Vagina (tissue), 2 donors: Measurements from ENCODE around the gene RNF141. TPM values are rescaled to one million over a fixed set of nuclear protein-coding genes. Genes with fewer than 3 reads are reported as not detected.

Source experiments
- DNase-seq, 2 donors: peaks; one replicate each; pipeline ENCODE4 v3.0.0-alpha.2; 2017; ENCODE audit errors: extremely low spot score in 2 of 2
- H3K27ac ChIP-seq: fragments of 200-600 bp; sonication (generic); one replicate; pipeline ENCODE4 v1.5.1; 2019
- H3K27me3 ChIP-seq: fragments of 200-600 bp; sonication (generic); one replicate; pipeline ENCODE4 v1.5.1; 2019
- H3K36me3 ChIP-seq, 2 donors: fragments of 200-600 bp; sonication (generic); one replicate each; pipeline ENCODE4 v1.5.1; 2017 to 2019
- H3K4me1 ChIP-seq: fragments of 200-600 bp; sonication (generic); one replicate; pipeline ENCODE4 v1.5.1; 2019
- H3K4me3 ChIP-seq, 2 donors: fragments of 200-600 bp; sonication (generic); 1 replicate in 1 of 2; 2 replicates in 1 of 2; pipeline ENCODE4 v1.5.1; 2016 to 2019
- H3K9me3 ChIP-seq: fragments of 200-600 bp; sonication (generic); one replicate; pipeline ENCODE4 v1.5.1; 2019
- CTCF ChIP-seq, 3 experiments: fragments of 450-650 bp in 2 of 3; fragments of 200-600 bp in 1 of 3; sonication (generic) in 1 of 3; IDR thresholded peaks; one replicate each; pipeline ENCODE4 v1.5.1; 2017 to 2019; ENCODE audit warnings: antibody characterized with exemption in 3 of 3, mild to moderate bottlenecking in 2 of 3, moderate library complexity in 2 of 3
- POLR2A ChIP-seq, 2 donors: fragments of 450-650 bp; IDR thresholded peaks; one replicate each; pipeline ENCODE4 v1.6.1; 2017; ENCODE audit warnings: antibody characterized with exemption in 2 of 2, mild to moderate bottlenecking in 2 of 2, moderate library complexity in 2 of 2
- POLR2AphosphoS5 ChIP-seq, 2 donors: sonication (generic); formaldehyde crosslinking; IDR thresholded peaks; one replicate each; pipeline ENCODE4 v1.9.0; 2017; ENCODE audit warnings: antibody characterized with exemption in 2 of 2, mild to moderate bottlenecking in 2 of 2, low read depth in 1 of 2; ENCODE audit not compliant: insufficient read depth in 1 of 2
- intact Hi-C: fragments of 100-400 bp; cut with DNase I; formaldehyde crosslinking; loops from one replicate; pipeline ENCODE4 v1.15.1; 2023
- total RNA-seq: library from RNA; depleted of rRNA; stranded (reverse); fragments of >200 nt; gene quantifications from one replicate; pipeline ENCODE4 v1.2.3, GENCODE V29; 2016

The RNF141 gene
- total RNA-seq, 1 donor from 2014 or later = 19.2 TPM

- TF ChIP-seq POLR2A (IDR thresholded peaks at IDR 0.05) (no peak), POLR2AphosphoS5 (IDR thresholded peaks at IDR 0.05; ENCODE audit: insufficient read depth in 1 of 2, low read depth in 1 of 2) (no peak)
- no peak overlapping the region for H3K27ac ChIP-seq
- H3K4me3 ChIP-seq = no peak overlapping the region
- no peaks in the 10 kb centered on the region for H3K4me1 ChIP-seq
- peaks cover 0 to 7% of the 10 kb centered on the region in 2 donors for H3K36me3 ChIP-seq
- intact Hi-C loops = no loop called here
- no peaks in the 10 kb centered on the region for H3K9me3 ChIP-seq
- no peak for DNase-seq
- H3K27me3 ChIP-seq = no peaks in the 10 kb centered on the region
Observed at GRCh38 chr11:10505278-10506007, 35.5 kb downstream of the RNF141 start.

DNA sequence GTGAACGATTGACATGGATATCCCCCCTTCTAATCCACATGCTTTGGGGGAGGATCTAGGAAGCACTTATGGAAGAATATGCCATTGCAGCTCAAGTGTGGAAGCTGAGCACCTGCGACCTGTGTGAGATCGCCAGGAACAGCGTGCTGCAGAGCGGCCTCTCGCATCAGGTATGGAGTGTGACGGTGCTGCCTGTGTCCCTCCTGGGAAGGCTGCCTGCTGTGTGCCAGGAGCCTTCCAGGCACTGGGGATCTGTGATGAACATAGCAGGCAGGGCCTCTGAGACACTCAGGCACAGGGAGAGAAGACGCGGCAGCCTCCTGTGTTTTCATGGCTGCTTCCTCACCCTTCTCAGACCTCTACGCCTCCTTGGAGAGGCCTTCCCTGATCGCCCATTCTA lies 36.5 kb downstream of the RNF141 start:
- TF ChIP-seq POLR2A (IDR thresholded peaks at IDR 0.05) (no peak), CTCF (IDR thresholded peaks at IDR 0.05) (no peak), POLR2AphosphoS5 (IDR thresholded peaks at IDR 0.05; ENCODE audit: insufficient read depth in 1 of 2, low read depth in 1 of 2) (no peak)
- DNase-seq = peak in 1 of 2 donors; percentile 81
- Histone ChIP-seq H3K4me1 (no peaks in the 10 kb centered on the region), H3K36me3 (peaks cover 0 to 7% of the 10 kb centered on the region in 2 donors), H3K9me3 (no peaks in the 10 kb centered on the region), H3K4me3 (no peak overlapping the region), H3K27ac (no peak overlapping the region), H3K27me3 (no peaks in the 10 kb centered on the region)
- intact Hi-C loops = no loop called here

- no peak for DNase-seq
- no peak for TF ChIP-seq POLR2AphosphoS5 (IDR thresholded peaks at IDR 0.05; ENCODE audit: insufficient read depth in 1 of 2, low read depth in 1 of 2)
- TF ChIP-seq POLR2A (IDR thresholded peaks at IDR 0.05) = no peak
- TF ChIP-seq CTCF (IDR thresholded peaks at IDR 0.05) = no peak
- no peaks in the 10 kb centered on the region for H3K9me3 ChIP-seq
- no peak overlapping the region for H3K27ac ChIP-seq
- no peaks in the 10 kb centered on the region for H3K27me3 ChIP-seq
- intact Hi-C loops = no loop called here
- no peak overlapping the region for H3K4me3 ChIP-seq
- H3K4me1 ChIP-seq = no peaks in the 10 kb centered on the region
- H3K36me3 ChIP-seq = peaks cover 0 to 7% of the 10 kb centered on the region in 2 donors
Observed at GRCh38 chr11:10503777-10504480, 37.1 kb downstream of the RNF141 start.

DNA sequence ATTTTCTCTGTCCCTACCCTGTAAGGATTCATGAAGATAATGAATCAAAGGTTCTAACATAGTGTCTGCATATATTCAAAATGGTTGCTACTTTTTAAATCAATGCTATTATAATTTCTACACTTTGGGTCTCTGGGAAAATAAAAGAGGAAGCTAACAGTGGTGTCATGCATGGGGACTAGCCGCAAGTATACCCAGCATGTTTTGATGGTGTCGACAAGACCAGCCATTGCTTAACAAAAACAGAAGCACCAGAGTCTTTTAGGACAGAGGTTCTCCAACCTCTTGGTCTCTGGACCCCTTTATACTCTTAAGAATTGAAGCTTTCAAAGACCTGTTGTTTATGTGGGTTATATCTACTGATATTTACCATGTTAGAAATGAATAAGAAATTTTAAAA lies 37.8 kb downstream of the RNF141 start:
- no peak overlapping the region for H3K27ac ChIP-seq

DNA sequence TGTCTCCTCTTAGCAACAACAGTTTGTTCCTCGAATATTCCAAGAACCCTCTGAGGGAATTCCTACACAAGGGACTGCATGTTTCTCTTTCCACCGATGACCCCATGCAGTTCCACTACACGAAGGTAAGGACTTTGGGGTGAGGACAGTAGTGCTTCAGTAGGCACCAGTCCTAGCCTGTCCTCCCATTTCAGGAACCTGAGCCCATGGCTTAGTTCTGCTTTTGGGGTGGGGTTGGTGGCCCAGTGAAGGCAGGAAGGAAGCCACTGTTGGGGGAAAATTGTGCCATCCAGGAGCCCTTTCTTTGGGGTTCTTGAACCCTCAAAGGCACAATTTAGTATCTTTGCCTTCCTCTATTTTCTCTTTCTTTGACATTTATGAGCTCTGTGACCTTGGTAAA lies 38.2 kb downstream of the RNF141 start:
- DNase-seq = no peak
- peaks cover 0 to 7% of the 10 kb centered on the region in 2 donors for H3K36me3 ChIP-seq
- TF ChIP-seq CTCF (IDR thresholded peaks at IDR 0.05) (no peak), POLR2AphosphoS5 (IDR thresholded peaks at IDR 0.05; ENCODE audit: insufficient read depth in 1 of 2, low read depth in 1 of 2) (no peak), POLR2A (IDR thresholded peaks at IDR 0.05) (no peak)
- intact Hi-C loops = no loop called here
- no peaks in the 10 kb centered on the region for H3K4me1 ChIP-seq
- no peaks in the 10 kb centered on the region for H3K27me3 ChIP-seq
- no peak overlapping the region for H3K27ac ChIP-seq
- no peak overlapping the region for H3K4me3 ChIP-seq
- no peaks in the 10 kb centered on the region for H3K9me3 ChIP-seq

More for the DNA sequence above, 37.8 kb downstream of the RNF141 start:
- no peak for DNase-seq
- no peak overlapping the region for H3K4me3 ChIP-seq
- no peaks in the 10 kb centered on the region for H3K4me1 ChIP-seq
- no peaks in the 10 kb centered on the region for H3K27me3 ChIP-seq
- intact Hi-C loops = no loop called here
- H3K9me3 ChIP-seq = no peaks in the 10 kb centered on the region
- TF ChIP-seq CTCF (IDR thresholded peaks at IDR 0.05) (no peak), POLR2AphosphoS5 (IDR thresholded peaks at IDR 0.05; ENCODE audit: insufficient read depth in 1 of 2, low read depth in 1 of 2) (no peak), POLR2A (IDR thresholded peaks at IDR 0.05) (no peak)
- H3K36me3 ChIP-seq = peaks cover 0 to 7% of the 10 kb centered on the region in 2 donors
